ENCODE results near the gene ARFGAP3.

DNA sequence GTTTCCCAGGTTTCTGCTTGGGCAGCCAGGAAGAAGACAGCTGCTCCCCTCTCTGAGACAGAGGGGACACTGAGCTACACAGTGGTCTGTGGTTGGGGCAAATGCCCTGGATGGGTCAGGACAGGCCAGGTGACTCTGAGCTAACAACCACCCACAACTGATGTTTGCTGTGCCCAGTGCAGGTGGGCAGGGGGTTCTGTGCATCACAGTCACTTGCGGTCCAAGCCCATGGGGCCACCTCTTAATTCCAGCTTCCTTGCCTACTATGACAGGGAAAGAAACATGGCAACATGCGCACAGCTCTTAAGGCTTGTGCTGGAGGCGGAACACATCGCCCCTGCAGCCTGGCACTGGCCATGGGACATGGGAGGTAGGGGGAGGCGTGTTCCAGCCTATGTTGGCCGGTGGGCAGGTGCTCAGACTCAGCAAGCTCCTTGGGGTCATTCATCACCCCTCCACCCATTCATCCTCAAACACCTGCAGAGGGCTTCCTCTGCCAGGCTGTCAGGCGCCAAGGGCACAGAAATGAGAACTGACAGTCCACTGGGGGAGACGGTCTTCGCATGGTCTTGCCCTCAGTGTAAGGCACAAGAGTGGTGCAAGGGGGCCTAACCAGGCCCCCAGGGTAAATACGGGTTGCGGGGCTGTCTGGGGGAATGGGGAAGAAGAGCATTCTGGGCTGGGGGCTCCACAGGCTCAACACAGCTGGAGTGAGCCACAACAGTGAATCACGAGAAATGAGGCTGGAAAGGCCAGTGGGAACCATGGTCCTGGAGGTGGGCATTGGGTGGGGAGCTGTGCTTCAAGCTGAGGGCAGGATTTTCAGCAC, 55.6 kb downstream of the ARFGAP3 start:
- no peak for TF ChIP-seq SP1 (IDR thresholded peaks at IDR 0.05)
- TF ChIP-seq ZNF384 (IDR thresholded peaks at IDR 0.05), result no peak
- no peak for TF ChIP-seq SUZ12 (IDR thresholded peaks at IDR 0.05)
- no peak for TF ChIP-seq CTBP1 (IDR thresholded peaks at IDR 0.05; ENCODE audit: borderline replicate concordance)
- TF ChIP-seq FOXM1 (IDR thresholded peaks at IDR 0.05; ENCODE audit: borderline replicate concordance), result no peak
- no peak for TF ChIP-seq ARNT (IDR thresholded peaks at IDR 0.05)
- TF ChIP-seq NFRKB (IDR thresholded peaks at IDR 0.05), result no peak
- no peak for TF ChIP-seq HDGF (IDR thresholded peaks at IDR 0.05; ENCODE audit: borderline replicate concordance)
- no peak for TF ChIP-seq ELF4 (IDR thresholded peaks at IDR 0.05)
- TF ChIP-seq FOXA1 (IDR thresholded peaks at IDR 0.05), result no peak
- TF ChIP-seq BHLHE40 (IDR thresholded peaks at IDR 0.05; ENCODE audit: borderline replicate concordance), result no peak
- no peak for TF ChIP-seq FOXK2 (IDR thresholded peaks at IDR 0.05)
- TF ChIP-seq, protein P1, sequence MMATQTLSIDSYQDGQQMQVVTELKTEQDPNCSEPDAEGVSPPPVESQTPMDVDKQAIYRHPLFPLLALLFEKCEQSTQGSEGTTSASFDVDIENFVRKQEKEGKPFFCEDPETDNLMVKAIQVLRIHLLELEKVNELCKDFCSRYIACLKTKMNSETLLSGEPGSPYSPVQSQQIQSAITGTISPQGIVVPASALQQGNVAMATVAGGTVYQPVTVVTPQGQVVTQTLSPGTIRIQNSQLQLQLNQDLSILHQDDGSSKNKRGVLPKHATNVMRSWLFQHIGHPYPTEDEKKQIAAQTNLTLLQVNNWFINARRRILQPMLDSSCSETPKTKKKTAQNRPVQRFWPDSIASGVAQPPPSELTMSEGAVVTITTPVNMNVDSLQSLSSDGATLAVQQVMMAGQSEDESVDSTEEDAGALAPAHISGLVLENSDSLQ (IDR thresholded peaks at IDR 0.05), result no peak
